ENCODE measurements around the gene SLC25A36. TPM values are rescaled to one million over a fixed set of nuclear protein-coding genes. Genes with fewer than 3 reads are reported as not detected.
A peak's percentile ranks its signal among the peaks of the same experiment; 100 is the strongest.
"Not testable (repeated sequence)": the region's sequence is repeated elsewhere in the genome, so short reads cannot be mapped to it uniquely, and the experiment has no call there.

SLC25A36 gene
- total RNA-seq, 1 donor from 2014 or later, result 80.7 TPM

DNA sequence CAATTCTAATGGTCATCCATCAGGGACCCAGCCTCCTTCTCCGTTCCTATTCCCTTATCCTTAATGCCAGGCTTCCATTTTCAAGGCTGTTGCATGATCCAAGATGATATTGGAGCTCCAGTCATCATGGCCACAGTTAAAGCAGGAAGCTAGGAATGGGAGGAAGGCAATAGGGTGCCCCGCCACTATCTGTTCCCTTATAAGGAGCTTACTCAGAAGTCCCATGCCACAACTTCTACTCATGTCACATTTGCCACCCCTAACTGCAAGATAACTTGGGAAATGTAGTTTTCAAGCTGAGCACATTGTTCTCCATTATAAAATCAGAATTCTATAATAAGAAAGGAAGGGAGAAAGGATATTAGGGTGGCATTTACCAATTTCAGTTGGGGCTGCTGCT lies 70.9 kb downstream of the SLC25A36 start:
- no peaks in the 10 kb centered on the region for H3K36me3 Mint-ChIP-seq (ENCODE audit: low read depth, unreplicated experiment)
- no peaks in the 10 kb centered on the region for H3K27me3 Mint-ChIP-seq (ENCODE audit: unreplicated experiment)
- TF ChIP-seq, protein P1, sequence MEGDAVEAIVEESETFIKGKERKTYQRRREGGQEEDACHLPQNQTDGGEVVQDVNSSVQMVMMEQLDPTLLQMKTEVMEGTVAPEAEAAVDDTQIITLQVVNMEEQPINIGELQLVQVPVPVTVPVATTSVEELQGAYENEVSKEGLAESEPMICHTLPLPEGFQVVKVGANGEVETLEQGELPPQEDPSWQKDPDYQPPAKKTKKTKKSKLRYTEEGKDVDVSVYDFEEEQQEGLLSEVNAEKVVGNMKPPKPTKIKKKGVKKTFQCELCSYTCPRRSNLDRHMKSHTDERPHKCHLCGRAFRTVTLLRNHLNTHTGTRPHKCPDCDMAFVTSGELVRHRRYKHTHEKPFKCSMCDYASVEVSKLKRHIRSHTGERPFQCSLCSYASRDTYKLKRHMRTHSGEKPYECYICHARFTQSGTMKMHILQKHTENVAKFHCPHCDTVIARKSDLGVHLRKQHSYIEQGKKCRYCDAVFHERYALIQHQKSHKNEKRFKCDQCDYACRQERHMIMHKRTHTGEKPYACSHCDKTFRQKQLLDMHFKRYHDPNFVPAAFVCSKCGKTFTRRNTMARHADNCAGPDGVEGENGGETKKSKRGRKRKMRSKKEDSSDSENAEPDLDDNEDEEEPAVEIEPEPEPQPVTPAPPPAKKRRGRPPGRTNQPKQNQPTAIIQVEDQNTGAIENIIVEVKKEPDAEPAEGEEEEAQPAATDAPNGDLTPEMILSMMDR (IDR thresholded peaks at IDR 0.05; ENCODE audit: unreplicated experiment), result no peak
- peaks cover 12% of the 10 kb centered on the region for H3K4me1 Mint-ChIP-seq (ENCODE audit: unreplicated experiment)
- no peak overlapping the region for H3K27ac Mint-ChIP-seq (ENCODE audit: unreplicated experiment)
- H3K9me3 Mint-ChIP-seq (ENCODE audit: unreplicated experiment), result no peaks in the 10 kb centered on the region
- H3K4me3 Mint-ChIP-seq (ENCODE audit: unreplicated experiment), result no peak overlapping the region
- no peak for DNase-seq (ENCODE audit: low spot score)

DNA sequence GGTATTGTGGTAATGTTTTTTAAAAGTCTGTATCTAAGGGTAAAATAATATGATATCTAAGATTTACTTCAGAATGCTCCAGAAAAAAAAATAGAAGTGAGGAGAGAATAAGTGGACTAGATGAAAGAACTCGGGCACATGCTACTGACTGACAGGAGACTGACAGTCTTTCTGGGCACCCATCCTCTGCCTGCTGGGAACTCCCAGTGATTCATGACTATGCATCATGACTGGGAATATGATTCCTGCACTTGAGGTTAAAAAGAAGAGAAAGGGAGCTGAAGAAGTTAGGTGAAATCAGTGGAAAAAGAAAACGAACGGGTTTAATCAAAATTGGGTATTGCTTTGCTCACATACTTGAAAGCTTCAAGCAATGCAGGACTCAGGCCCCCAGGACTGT lies 73.8 kb downstream of the SLC25A36 start:
- DNase-seq (ENCODE audit: low spot score), result no peak
- no peaks in the 10 kb centered on the region for H3K36me3 Mint-ChIP-seq (ENCODE audit: low read depth, unreplicated experiment)
- no peaks in the 10 kb centered on the region for H3K9me3 Mint-ChIP-seq (ENCODE audit: unreplicated experiment)
- H3K27ac Mint-ChIP-seq (ENCODE audit: unreplicated experiment), result no peak overlapping the region
- no peaks in the 10 kb centered on the region for H3K27me3 Mint-ChIP-seq (ENCODE audit: unreplicated experiment)
- H3K4me1 Mint-ChIP-seq (ENCODE audit: unreplicated experiment), result peaks cover 11% of the 10 kb centered on the region
- TF ChIP-seq, protein P1 (IDR thresholded peaks at IDR 0.05; ENCODE audit: unreplicated experiment), result no peak
- no peak overlapping the region for H3K4me3 Mint-ChIP-seq (ENCODE audit: unreplicated experiment)

DNA sequence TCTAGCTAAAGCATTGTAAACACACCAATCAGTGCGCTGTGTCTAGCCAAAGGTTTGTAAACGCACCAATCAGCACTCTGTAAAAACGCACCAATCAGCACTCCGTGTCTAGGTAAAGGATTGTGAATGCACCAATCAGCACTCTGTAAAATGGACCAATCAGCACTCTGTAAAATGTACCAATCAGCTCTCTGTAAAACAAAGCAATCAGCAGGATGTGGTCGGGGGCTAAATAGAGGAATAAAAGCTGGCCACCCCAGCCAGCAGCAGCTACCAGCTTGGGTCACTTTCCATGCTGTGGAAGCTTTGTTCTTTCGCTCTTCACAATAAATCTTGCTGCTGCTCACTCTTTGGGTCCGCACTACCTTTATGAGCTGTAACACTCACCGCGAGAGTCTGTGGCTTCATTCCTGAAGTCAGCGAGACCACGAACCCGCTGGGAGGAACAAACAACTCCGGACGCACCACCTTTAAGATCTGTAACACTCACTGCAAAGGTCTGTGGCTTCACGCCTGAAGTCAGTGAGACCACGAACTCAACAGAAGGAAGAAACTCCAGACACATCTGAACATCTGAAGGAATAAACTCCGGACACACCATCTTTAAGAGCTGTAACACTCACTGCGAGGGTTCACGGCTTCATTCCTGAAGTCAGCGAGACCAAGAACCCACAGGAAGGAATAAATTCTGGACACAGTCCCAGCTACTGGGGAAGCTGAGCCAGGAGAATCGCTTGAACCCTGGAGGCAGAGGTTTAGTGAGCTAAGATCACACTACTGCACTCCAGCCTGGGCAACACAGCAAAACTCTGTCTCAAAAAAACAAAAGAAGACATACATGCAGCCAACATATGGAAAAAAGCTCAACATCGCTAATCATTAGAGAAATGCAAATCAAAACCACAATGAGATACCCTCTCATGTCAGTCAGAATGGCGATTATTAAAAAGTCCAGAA lies 76.0 kb downstream of the SLC25A36 start:
- H3K36me3 Mint-ChIP-seq (ENCODE audit: low read depth, unreplicated experiment); H3K9me3 Mint-ChIP-seq (ENCODE audit: unreplicated experiment); H3K27me3 Mint-ChIP-seq (ENCODE audit: unreplicated experiment); DNase-seq (ENCODE audit: low spot score); H3K27ac Mint-ChIP-seq (ENCODE audit: unreplicated experiment); H3K4me3 Mint-ChIP-seq (ENCODE audit: unreplicated experiment): not testable (repeated sequence)
- H3K4me1 Mint-ChIP-seq (ENCODE audit: unreplicated experiment), result peaks cover 14% of the 10 kb centered on the region

DNA sequence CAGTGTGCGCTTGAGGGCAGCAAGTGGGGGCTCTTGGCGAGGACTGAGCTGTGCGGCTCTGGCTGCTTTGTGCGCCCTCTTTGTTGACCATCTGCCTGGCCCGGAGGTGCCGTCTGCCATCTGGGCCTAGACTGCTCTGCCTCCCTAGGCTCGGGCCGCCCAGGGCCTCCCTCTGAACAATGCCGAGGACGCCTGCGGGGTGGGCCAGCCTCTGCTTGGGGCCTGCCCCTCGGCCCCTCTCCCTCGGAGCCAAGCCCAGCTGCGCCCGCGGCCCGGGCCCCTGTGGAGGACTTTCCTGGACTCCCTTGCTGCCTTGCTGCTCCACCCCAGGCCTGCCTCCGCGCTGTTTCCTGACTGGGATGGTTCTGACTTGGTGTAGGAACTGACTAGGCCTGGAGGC lies 77.6 kb downstream of the SLC25A36 start:
- Mint-ChIP-seq H3K4me1 (ENCODE audit: unreplicated experiment) (peaks cover 9% of the 10 kb centered on the region), H3K27ac (ENCODE audit: unreplicated experiment) (no peak overlapping the region), H3K27me3 (ENCODE audit: unreplicated experiment) (no peaks in the 10 kb centered on the region), H3K9me3 (ENCODE audit: unreplicated experiment) (no peaks in the 10 kb centered on the region), H3K4me3 (ENCODE audit: unreplicated experiment) (no peak overlapping the region), H3K36me3 (ENCODE audit: low read depth, unreplicated experiment) (no peaks in the 10 kb centered on the region)
- no peak for DNase-seq (ENCODE audit: low spot score)
- TF ChIP-seq, protein P1 (IDR thresholded peaks at IDR 0.05; ENCODE audit: unreplicated experiment), result no peak

DNA sequence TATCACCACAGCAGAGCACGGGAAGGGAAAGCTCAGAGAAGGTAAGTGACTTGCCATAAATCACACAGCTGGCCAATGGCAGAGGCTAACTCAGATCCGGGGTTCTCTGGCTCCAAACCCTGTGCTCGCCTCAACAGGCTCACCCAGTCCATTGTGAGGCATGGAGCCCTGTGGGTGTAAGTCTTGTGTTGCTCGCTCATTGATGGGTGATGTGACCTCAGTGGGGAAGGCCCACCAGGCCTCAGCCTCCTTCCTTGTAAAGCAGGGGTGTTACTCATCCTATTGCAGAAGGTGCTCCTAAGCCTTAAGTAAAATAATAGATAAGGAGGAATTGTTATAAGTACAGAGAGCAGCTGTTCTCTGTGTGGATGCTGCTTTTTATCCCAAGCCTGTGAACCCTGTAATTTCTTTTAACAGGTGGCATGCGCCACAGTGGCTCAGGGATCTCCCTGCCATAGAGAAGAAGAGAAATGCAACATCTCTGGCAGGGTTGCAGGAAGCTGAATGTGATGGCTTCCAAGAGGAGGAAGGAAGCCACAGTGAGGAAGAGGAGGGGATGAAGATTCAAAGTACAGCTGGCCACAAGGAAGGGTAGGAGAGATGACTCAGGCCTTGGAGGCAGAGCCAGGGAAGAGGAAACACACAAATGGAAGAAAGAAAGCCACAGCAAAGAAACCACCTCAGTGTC lies 78.7 kb downstream of the SLC25A36 start:
- Mint-ChIP-seq H3K27ac (ENCODE audit: unreplicated experiment) (peak overlapping the region; percentile 34), H3K4me1 (ENCODE audit: unreplicated experiment) (peaks cover 9% of the 10 kb centered on the region), H3K36me3 (ENCODE audit: low read depth, unreplicated experiment) (no peaks in the 10 kb centered on the region), H3K9me3 (ENCODE audit: unreplicated experiment) (no peaks in the 10 kb centered on the region), H3K27me3 (ENCODE audit: unreplicated experiment) (no peaks in the 10 kb centered on the region), H3K4me3 (ENCODE audit: unreplicated experiment) (no peak overlapping the region)
- TF ChIP-seq, protein P1 (IDR thresholded peaks at IDR 0.05; ENCODE audit: unreplicated experiment), result no peak
- no peak for DNase-seq (ENCODE audit: low spot score)
